ENCODE measurements around the gene HOXD3.

Gene HOXD3

GRCh38 chr2:176193048-176193447 lies 35.9 kb downstream of the HOXD3 start:
- no peak for DNase-seq

DNA sequence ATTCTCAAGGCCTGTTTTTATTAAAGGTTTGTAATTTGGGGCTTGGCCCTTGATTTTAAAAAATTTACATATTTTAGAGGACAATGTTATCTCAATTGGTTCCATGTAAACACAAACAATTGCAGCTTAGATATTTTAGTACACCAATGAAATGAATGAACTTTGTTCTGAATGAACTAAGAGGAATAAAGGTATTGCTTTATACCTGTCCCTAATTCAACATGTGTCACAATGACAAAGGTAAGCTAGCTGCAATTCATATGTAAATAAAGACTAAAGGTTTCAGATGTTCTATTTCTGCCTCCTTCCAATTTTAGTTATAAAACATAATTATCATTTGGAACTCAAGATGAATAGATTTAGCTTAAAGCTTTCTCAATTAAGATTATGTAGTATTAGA lies 42.8 kb downstream of the HOXD3 start:
- H3K36me3 ChIP-seq, result no peaks in the 10 kb centered on the region
- DNase-seq, result no peak
- H3K9me3 ChIP-seq, result peaks cover 0 to 5% (median 0%) of the 10 kb centered on the region in 3 donors
- H3K4me3 ChIP-seq, result no peak overlapping the region
- peaks cover 0 to 31% of the 10 kb centered on the region in 2 donors for H3K27me3 ChIP-seq
- no peak overlapping the region for H3K27ac ChIP-seq
- no peaks in the 10 kb centered on the region for H3K4me1 ChIP-seq
- intact Hi-C loops (cut with DNase I; ENCODE audit: low total_unique reads), result no loop called here
- TF ChIP-seq, protein P1, sequence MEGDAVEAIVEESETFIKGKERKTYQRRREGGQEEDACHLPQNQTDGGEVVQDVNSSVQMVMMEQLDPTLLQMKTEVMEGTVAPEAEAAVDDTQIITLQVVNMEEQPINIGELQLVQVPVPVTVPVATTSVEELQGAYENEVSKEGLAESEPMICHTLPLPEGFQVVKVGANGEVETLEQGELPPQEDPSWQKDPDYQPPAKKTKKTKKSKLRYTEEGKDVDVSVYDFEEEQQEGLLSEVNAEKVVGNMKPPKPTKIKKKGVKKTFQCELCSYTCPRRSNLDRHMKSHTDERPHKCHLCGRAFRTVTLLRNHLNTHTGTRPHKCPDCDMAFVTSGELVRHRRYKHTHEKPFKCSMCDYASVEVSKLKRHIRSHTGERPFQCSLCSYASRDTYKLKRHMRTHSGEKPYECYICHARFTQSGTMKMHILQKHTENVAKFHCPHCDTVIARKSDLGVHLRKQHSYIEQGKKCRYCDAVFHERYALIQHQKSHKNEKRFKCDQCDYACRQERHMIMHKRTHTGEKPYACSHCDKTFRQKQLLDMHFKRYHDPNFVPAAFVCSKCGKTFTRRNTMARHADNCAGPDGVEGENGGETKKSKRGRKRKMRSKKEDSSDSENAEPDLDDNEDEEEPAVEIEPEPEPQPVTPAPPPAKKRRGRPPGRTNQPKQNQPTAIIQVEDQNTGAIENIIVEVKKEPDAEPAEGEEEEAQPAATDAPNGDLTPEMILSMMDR (IDR thresholded peaks at IDR 0.05), result no peak

More at GRCh38 chr2:176193048-176193447, 35.9 kb downstream of the HOXD3 start:
- Histone ChIP-seq H3K4me3 (no peak overlapping the region), H3K9me3 (no peaks in the 10 kb centered on the region), H3K4me1 (peaks cover 4 to 23% (median 19%) of the 10 kb centered on the region in 4 donors), H3K27me3 (peaks cover 0 to 68% of the 10 kb centered on the region in 2 donors), H3K36me3 (no peaks in the 10 kb centered on the region), H3K27ac (no peak overlapping the region)
- TF ChIP-seq, protein P1 (IDR thresholded peaks at IDR 0.05), result no peak
- intact Hi-C loops (cut with DNase I; ENCODE audit: low total_unique reads), result no loop called here

- intact Hi-C loops (cut with DNase I; ENCODE audit: low total_unique reads), result no loop called here
- DNase-seq, result no peak
Observed at GRCh38 chr2:176200971-176201370, 43.9 kb downstream of the HOXD3 start.

DNA sequence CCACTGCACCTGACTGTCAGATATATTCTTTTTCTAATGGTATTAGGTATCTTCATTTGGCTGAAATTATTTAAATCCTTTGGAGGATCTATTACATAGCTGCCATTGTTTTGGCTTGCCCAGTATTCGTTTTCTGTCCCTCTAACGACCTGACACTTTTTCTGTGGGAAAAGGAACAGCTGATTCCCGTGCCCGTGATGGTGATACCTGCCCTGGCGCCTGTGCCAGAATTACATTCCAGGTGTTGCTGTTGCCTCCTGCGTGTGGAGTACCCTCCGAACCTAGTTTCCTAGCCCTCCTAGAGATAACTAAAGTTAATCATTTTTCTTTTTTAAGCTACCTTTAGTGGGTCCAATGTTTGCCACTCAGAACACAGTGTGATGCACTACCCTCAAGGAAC lies 45.4 kb downstream of the HOXD3 start:
- intact Hi-C loops (cut with DNase I; ENCODE audit: low total_unique reads), result no loop called here
- Histone ChIP-seq H3K4me1 (no peaks in the 10 kb centered on the region), H3K9me3 (peaks cover 0 to 6% (median 0%) of the 10 kb centered on the region in 3 donors), H3K27me3 (peaks cover 0 to 25% of the 10 kb centered on the region in 2 donors), H3K27ac (no peak overlapping the region), H3K36me3 (no peaks in the 10 kb centered on the region), H3K4me3 (no peak overlapping the region)
- TF ChIP-seq, protein P1 (IDR thresholded peaks at IDR 0.05), result no peak
- no peak for DNase-seq

More at GRCh38 chr2:176200971-176201370, 43.9 kb downstream of the HOXD3 start:
- H3K27ac ChIP-seq, result no peak overlapping the region
- H3K27me3 ChIP-seq, result peaks cover 0 to 31% of the 10 kb centered on the region in 2 donors
- no peak overlapping the region for H3K4me3 ChIP-seq
- H3K4me1 ChIP-seq, result no peaks in the 10 kb centered on the region
- TF ChIP-seq, protein P1 (IDR thresholded peaks at IDR 0.05), result no peak
- peaks cover 0 to 6% (median 0%) of the 10 kb centered on the region in 3 donors for H3K9me3 ChIP-seq
- H3K36me3 ChIP-seq, result no peaks in the 10 kb centered on the region

- intact Hi-C loops (cut with DNase I; ENCODE audit: low total_unique reads), result no loop called here
Observed at GRCh38 chr2:176205126-176205525, 48.0 kb downstream of the HOXD3 start.

More at GRCh38 chr2:176205126-176205525, 48.0 kb downstream of the HOXD3 start:
- Histone ChIP-seq H3K9me3 (peaks cover 0 to 6% (median 0%) of the 10 kb centered on the region in 3 donors), H3K36me3 (no peaks in the 10 kb centered on the region), H3K4me1 (no peaks in the 10 kb centered on the region), H3K4me3 (no peak overlapping the region), H3K27me3 (peaks cover 0 to 7% of the 10 kb centered on the region in 2 donors), H3K27ac (no peak overlapping the region)
- TF ChIP-seq, protein P1 (IDR thresholded peaks at IDR 0.05), result no peak
- DNase-seq, result no peak
